Measurements from ENCODE around the gene MYBBP1A. TPM values are rescaled to one million over a fixed set of nuclear protein-coding genes. Genes with fewer than 3 reads are reported as not detected.

Gene MYBBP1A
- total RNA-seq, 1 donor from 2014 or later = 38.8 TPM

- H3K9me3 ChIP-seq = no peaks in the 10 kb centered on the region
- ATAC-seq (peak; percentile 3 to 11), DNase-seq (no peak)
- TF ChIP-seq, protein P1, sequence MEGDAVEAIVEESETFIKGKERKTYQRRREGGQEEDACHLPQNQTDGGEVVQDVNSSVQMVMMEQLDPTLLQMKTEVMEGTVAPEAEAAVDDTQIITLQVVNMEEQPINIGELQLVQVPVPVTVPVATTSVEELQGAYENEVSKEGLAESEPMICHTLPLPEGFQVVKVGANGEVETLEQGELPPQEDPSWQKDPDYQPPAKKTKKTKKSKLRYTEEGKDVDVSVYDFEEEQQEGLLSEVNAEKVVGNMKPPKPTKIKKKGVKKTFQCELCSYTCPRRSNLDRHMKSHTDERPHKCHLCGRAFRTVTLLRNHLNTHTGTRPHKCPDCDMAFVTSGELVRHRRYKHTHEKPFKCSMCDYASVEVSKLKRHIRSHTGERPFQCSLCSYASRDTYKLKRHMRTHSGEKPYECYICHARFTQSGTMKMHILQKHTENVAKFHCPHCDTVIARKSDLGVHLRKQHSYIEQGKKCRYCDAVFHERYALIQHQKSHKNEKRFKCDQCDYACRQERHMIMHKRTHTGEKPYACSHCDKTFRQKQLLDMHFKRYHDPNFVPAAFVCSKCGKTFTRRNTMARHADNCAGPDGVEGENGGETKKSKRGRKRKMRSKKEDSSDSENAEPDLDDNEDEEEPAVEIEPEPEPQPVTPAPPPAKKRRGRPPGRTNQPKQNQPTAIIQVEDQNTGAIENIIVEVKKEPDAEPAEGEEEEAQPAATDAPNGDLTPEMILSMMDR (IDR thresholded peaks at IDR 0.05) = no peak
- intact Hi-C loops (cut with DNase I) = no loop called here
- no peaks in the 10 kb centered on the region for H3K36me3 ChIP-seq
- no peaks in the 10 kb centered on the region for H3K27me3 ChIP-seq (ENCODE audit: low read depth)
- H3K4me1 ChIP-seq = peaks cover 84% of the 10 kb centered on the region
- no peak overlapping the region for H3K4me3 ChIP-seq
- peak overlapping the region; percentile 70 for H3K27ac ChIP-seq
Observed at GRCh38 chr17:4513113-4514032, 41.8 kb downstream of the MYBBP1A start.

DNA sequence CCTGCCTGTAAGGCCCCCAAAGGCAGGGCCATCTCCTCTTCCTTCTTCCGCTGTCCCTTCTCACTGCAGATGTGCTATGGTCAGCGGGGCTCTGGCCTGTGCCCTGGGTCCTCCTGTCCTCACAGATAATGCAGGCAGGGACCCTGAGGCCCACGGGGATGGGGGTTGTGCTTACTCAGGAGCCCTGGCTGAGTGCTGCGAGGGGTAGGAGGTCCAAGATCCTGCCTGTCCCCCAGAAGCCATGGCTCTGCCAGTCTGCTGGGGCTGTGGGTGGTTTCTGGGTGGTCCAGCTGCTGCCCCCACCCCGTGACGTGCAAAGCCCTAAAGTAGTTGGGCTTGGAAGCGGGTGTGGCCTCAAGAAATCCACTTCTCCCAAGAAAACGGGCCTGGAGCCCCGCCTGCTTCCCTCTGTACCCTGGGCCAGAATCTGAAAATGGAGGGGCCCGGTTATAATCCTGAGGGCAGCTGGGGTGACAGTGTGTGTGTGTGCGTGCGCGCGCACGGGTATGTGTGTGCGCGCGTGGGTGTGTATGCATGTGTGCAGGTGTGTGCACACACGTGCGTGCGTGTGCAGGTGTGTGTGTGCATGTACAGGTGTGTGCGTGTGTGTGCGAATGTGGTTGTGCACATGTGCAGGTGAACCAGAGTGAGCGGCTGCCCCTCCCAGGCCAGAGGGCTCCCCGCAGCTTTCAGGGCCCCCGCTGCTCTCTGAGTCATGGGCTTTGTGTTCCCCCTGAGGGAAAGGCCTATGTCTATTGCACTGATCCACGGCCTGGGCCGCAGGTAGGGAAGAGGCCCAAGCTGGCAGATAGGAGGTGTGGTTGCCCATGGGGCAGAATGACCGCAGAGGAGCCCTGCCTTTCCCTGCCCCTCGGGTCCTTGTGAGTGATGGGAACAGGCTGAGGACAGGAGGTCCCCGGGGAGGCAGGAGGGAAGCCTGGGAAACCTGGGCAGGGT, 42.8 kb downstream of the MYBBP1A start:
- intact Hi-C loops (cut with DNase I) = no loop called here
- H3K27ac ChIP-seq = no peak overlapping the region

GRCh38 chr17:4511199-4511932, 43.8 kb downstream of the MYBBP1A start:
- peaks cover 98% of the 10 kb centered on the region for H3K4me1 ChIP-seq
- no peak for DNase-seq
- peak overlapping the region; percentile 76 for H3K27ac ChIP-seq
- TF ChIP-seq, protein P1 (IDR thresholded peaks at IDR 0.05) = no peak
- H3K27me3 ChIP-seq (ENCODE audit: low read depth) = no peaks in the 10 kb centered on the region
- no peaks in the 10 kb centered on the region for H3K9me3 ChIP-seq
- no peak for ATAC-seq
- no peaks in the 10 kb centered on the region for H3K36me3 ChIP-seq
- intact Hi-C loops (cut with DNase I) = no loop called here
- H3K4me3 ChIP-seq = no peak overlapping the region

More for the DNA sequence above, 42.8 kb downstream of the MYBBP1A start:
- TF ChIP-seq, protein P1 (IDR thresholded peaks at IDR 0.05) = no peak
- Histone ChIP-seq H3K4me1 (peaks cover 90% of the 10 kb centered on the region), H3K36me3 (no peaks in the 10 kb centered on the region), H3K9me3 (no peaks in the 10 kb centered on the region), H3K4me3 (no peak overlapping the region), H3K27me3 (ENCODE audit: low read depth) (no peaks in the 10 kb centered on the region)
- ATAC-seq = no peak
- no peak for DNase-seq

- intact Hi-C loops (cut with DNase I) = no loop called here
- no peaks in the 10 kb centered on the region for H3K36me3 ChIP-seq
- no peaks in the 10 kb centered on the region for H3K9me3 ChIP-seq
- no peaks in the 10 kb centered on the region for H3K27me3 ChIP-seq (ENCODE audit: low read depth)
- TF ChIP-seq, protein P1 (IDR thresholded peaks at IDR 0.05) = no peak
- peaks cover 98% of the 10 kb centered on the region for H3K4me1 ChIP-seq
- H3K27ac ChIP-seq = peak overlapping the region; percentile 76
- no peak for ATAC-seq
- no peak for DNase-seq
- no peak overlapping the region for H3K4me3 ChIP-seq
Observed at GRCh38 chr17:4510618-4510941, 44.6 kb downstream of the MYBBP1A start.

Measured in lower lobe of right lung (tissue), 2 donors.